Non-pigmented ciliary epithelial cell (primary cell): ENCODE results near the gene PPA1.
"Not testable (repeated sequence)": the region's sequence is repeated elsewhere in the genome, so short reads cannot be mapped to it uniquely, and the experiment has no call there.

Experiments
- DNase-seq: peaks from one replicate; pipeline ENCODE4 v3.0.0-alpha.2; 2010; ENCODE audit warnings: low read depth

The PPA1 gene

DNA sequence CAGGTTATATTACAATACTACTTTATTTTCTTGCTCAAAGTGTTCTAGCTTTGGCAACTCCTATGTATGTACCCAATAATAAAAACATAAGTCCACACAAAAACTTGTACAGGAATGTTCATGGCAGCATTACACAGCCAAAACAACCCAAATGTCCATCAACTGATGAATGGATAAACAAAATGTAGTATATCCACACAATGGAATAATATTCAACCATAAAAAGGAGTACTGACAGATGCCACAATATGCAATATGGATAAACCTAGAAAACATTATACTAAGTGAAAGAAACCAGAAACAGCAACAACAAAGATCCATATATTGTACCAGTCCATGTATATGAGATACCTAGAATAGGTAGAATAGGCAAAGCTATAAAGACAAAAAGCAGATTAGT, 21.0 kb downstream of the PPA1 start:
- no peak for DNase-seq

DNA sequence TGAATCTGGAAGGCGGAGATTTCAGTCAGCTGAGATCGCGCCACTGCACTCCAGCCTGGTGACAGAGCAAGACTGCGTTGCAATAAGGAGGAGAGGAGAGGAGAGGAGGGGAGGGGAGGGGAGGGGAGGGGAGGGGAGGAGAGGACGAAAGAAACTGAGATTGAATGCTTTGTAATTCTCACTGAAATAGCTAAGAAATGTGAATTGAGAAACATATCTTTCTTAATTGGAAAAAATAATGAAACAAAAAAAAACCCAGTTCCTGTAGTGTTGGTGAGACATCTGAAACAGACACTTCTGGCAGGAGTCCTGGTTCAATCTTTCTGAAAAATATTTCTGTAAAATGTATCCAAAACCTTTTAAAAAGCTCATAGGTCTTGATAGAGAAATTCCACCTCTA, 26.5 kb downstream of the PPA1 start:
- no peak for DNase-seq

- DNase-seq = no peak
These were observed 32.1 kb downstream of the PPA1 start for GRCh38 chr10:70201105-70201504.

DNA sequence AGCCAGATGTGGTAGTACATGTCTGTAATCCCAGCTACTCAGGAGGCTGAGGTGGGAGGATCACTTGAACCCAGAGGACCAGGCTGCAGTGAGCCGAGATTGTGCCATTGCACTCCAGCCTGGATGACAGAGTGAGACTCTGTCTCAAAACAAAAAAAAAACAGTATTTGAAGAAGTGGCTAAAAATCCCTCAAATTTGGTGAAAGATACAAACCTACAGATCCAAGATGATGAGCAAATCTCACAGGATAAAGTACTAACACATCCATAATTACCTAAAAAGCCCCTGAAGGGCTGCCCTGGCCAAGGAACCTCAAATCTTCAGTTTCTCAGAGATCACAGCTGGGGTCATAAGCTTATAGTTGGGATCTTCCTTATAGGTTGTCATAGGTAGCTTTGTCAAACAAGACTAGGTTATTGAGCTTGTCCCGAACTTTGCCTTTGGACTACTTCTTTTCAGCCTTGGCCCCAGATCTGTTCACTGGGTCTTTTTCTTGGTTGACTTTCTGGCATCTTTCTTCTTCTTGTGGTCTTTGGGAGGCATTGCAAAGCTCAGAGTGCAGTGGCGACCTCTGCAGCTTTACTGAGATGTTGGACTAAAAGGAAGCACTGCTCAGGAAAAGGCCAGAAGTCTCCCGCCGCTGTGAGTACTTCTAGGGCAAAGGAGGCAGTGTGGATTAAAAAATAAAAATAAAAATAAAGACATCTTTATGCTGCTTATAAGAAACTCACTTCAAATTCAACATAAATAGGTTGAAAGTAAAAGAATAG, 34.3 kb downstream of the PPA1 start:
- no peak for DNase-seq

DNA sequence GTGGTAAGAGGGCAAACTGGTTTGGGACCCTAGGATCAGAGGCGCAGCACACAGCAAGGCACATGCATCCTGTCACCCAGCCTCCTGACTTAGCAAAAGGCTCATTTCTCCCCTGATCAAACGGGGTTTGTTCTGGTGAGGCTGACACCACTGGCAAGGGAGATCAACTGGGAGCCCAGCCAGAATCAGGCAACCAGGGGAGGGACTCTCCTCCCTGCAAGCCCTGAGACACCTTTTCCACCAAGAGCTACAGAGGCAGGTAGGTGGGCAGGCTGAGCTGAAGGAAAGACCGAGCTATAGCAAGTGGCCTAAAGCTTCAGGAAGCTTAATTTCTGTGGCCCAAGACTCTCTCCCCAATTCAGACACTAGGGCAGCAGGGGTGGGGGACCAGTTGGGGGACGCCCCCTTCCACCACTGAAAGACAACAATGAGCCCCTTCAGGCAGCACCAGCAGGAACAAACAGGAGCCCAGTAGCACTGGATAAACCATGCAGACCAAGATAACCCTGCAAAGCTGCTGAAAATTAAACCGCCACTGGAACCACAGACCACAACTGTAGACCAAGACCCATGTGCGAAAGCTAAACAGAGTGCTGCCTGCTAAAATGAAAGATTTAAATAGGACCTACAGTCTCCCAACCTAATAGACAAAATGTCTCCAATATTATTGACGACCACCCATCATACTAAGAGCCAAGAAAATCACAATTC, 35.8 kb downstream of the PPA1 start:
- DNase-seq = no peak

- no peak for DNase-seq
These were observed 39.8 kb downstream of the PPA1 start for GRCh38 chr10:70193391-70193844.

GRCh38 chr10:70192326-70192968, 40.8 kb downstream of the PPA1 start:
- DNase-seq = no peak

GRCh38 chr10:70191972-70192305, 41.3 kb downstream of the PPA1 start:
- DNase-seq = peak; percentile 85

DNA sequence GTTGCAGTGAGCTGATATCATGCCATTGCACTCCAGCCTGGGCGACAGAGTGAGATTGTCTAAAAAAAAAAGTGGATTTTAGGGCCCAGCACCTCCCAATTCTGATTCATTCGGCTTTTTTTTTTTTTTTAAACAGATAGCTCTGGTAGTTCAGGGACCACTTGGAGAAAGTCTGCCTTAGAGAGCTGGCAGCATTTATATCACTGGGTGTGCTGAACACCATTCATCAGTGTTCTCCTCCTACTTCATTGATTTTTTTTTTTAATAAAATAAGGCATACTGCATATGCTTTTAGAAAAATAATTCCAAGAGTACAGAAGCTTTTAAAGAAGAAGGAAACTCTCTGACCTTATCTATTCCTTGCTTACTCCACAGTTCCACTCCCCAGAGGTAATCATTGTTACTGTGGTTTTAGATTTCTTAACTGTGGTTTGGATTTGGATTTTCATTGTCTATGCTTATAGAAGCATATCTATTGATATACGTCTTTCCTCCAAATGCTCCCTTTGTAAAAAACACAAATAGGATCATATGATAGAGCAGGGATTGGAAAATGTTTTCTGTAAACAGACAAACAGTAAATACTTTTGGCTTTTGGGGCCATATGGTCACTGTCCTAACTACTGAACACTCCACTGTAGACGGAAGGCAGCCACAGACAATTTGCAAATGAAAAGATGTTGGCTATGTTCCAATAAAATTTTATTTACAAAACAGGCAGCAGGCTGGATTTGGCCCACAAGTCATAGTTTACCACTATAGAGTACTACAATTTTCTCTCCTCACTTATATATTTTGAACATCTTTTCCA, 41.9 kb downstream of the PPA1 start:
- no peak for DNase-seq

DNA sequence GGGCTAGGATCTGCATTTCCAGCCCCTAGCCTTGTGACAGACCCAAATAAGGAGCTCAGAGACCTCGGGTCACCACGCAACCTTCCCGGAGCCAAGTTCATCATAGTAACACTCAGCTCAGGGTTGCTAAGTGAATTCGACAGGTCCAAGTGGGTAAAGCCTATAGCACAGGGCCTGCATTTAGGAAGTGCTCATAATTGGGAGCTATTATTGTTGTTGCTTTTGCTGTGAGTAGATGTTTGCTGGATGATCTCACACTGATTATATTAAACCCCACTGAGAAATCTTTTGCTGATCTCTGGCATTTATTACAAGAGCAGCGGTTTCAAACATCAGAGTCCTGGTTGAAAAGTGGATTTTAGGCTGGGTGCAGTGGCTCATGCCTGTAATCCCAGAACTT, 42.6 kb downstream of the PPA1 start:
- DNase-seq = no peak

- no peak for DNase-seq
These were observed 43.1 kb downstream of the PPA1 start for GRCh38 chr10:70190102-70190501.

- DNase-seq = no peak
These were observed 44.5 kb downstream of the PPA1 start for GRCh38 chr10:70188768-70189167.

DNA sequence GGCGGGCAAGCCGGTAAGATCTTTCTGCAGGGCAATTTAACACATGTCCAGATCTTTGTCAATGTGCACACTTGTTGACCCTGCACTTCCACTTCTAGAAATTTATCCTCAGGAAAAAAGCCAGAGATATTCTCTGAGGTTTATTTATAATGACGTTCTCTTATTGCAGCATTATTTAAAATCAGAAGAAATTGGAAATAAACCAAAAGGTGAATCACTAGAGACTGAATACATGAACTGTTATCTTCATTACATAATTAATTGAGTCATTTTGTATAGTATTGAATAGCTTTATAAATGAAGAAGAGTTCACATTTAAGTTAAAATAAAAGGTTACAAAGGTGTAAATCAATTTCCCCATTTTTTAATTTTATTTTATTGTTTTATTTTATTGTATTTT, 46.7 kb downstream of the PPA1 start:
- DNase-seq = no peak

GRCh38 chr10:70186090-70186489, 47.1 kb downstream of the PPA1 start:
- no peak for DNase-seq

DNA sequence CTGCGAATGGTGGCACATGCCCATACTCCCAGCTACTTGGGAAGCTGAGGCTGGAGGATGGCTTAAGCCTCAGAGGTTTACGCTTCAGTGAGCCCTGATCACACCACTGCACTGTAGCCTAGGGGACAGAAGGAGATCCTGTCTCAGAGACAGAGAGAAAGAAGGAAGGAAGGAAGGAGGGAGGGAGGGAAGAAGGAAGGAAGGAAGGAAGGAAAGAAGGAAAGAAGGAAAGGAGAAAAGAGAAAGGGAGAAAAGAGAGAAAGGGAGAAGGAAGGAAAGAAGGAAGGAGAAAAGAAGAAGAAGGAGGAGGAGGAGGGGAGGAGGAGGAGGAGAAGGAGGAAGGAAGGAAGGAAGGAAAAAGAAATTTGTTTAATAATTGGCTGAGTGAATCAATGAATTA, 49.9 kb downstream of the PPA1 start:
- DNase-seq = no peak

- DNase-seq = not testable (repeated sequence)
These were observed 54.0 kb downstream of the PPA1 start for GRCh38 chr10:70179209-70179608.

DNA sequence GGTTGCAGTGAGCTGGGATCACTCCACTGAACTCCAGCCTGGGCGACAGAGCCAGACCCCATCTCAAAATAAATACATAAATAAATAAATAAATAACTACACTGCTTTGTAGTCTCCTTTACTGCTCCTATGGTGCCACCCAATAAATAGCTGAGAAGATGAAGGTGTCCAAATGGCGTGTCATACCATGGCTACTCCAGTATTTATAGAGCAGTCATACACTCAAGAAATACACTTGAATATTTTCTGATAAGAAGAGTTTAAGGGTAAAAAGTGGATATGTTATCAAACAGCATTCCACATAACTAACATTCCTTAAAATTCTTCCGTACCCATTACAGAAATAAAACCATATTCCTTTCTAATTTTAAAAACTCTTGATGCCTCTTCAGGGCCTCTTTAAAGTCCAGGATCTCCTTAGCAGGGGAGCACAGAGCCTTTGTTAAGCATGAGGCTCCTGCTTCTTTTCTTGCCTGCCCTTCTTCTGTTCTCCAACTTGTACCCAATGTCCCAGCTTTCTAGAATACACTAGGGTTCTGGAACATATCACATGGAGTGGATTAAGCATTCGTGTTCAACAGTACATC, 55.0 kb downstream of the PPA1 start:
- no peak for DNase-seq

DNA sequence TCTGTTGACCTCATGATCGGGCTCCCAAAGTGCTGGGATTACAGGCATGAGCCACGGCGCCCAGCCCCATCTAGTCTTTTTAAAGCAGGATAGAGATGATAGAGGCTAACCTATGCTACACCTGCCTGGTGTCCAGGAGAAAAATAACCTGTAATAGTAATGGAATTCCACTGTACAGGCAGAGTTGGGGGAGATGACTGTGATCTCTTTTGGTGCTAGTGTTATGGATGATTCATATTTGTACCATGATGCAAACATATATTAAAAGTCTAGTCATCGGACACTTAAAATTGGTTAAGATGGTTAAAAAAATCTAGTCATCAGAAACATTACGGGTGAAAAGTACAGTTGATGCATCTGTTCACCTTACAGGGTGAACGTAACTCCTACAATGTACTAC, 56.8 kb downstream of the PPA1 start:
- no peak for DNase-seq

GRCh38 chr10:70175516-70175915, 57.7 kb downstream of the PPA1 start:
- no peak for DNase-seq

DNA sequence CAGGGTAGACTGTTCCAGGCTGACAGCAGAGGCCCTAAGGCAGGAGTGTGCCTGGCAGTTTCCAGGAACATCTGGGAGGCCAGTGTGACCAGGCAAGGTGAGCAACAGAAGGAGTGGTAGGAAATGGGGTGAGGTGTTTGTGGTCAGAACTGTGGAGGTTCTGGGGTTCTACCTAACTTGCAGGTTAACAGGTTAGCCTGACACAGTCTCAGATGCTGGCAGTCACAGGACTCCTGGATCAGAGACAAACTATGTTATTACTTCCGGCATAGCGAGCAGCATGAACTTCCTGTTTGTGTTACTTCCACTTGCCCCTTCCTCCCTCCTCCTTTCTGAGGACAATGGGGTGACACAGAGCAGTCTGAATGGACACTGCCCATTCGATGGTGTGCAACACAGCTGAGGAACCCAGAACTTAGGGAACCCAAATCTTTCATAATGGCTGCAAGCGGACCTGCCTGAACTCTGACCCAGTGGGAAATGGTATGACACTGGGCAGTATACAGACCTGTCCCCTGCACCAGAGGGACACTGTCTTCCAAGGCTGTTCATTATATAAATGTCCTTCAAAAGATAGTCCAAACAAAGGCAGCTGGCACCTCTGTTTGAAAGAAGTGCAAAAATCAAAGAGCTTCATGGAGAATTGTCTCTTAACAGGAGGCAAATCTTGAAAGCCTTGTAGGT, 59.0 kb downstream of the PPA1 start:
- DNase-seq = no peak

DNA sequence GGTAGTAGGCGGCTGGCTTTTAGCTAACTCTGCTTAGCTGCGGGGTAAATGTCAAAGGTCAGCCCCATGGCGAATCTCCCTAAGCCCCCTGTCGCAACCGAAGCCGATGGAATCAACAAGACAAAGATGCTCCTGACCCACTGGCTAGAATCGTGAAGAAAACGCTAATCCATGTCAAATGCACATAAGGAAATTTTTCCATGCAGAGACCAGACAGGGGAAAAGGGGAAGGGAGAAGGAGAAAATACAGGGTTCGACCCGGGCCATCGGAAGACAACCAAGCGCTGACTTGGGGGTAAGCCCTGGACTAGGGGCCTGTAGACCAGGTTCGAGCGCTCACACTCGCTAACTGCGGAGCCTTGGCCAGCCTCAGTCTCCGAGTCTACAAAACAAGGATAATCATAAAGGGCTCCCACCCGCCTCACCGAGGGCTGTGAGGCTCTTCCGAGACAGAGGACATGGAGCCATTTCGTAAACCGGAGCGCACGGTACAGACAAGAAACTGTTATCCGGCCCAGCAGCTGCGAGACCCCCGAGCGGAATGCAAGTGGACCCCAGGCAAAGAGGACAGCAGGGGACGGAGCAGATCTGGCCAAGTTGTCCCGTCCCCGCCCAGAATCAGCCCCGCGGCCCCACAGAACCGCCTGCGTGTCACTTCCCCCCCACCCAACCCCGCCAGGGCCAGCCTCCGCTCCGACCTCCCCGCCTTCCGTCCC, 63.4 kb downstream of the PPA1 start:
- DNase-seq = no peak
